ENCODE data around the gene EFTUD2. TPM values are rescaled to one million over a fixed set of nuclear protein-coding genes. Genes with fewer than 3 reads are reported as not detected.

The EFTUD2 gene
- total and polyA plus RNA-seq, 2 of the 8 experiments (the other 6 are each of a cell fraction or from before 2014, with no cell fraction given): 118 to 195 TPM

DNA sequence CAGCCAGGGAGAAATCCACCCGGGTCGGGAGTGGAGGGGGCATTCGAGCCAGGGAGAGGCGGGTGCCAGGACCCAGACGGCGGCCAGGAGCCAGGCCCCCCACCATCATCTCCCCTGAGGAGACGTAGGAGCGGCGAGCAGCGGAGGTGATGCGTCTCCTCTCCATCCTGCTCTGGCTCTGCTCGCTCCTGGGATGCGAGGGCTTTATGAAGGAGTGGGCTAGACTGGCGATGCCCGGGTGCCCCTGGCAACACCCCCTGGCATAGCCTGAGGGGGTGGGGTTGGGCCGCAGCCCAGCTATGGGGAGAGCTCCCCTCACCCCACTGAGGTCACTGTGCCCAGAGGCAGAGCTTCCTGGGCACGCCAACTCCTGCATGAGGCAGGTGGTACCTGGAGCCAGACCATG lies 16.1 kb upstream of the EFTUD2 start, which contains the start of gene GFAP:
Gene GFAP, minus strand, starts transcription at position 180 of the 406 bp plus-strand sequence. Its CDS starts 14 bp downstream, at position 166.
- Histone ChIP-seq H3K79me2 (ENCODE audit: control insufficient read depth in 1 of 2, insufficient read depth in 2 of 2, low read length in 2 of 2) (no peaks in the 10 kb centered on the region), H3K27me3 (replicated peaks in 1 of 4; ENCODE audit: control insufficient read depth in 3 of 4, extremely low read depth in 1 of 4, insufficient read depth in 3 of 4, low read length in 3 of 4) (peaks cover 0 to 21% (median 14%) of the 10 kb centered on the region in 4 experiments; a peak in 6 of 7 replicates), H4K20me1 (replicated peaks in 1 of 2; ENCODE audit: control insufficient read depth in 1 of 2, insufficient read depth in 2 of 2, low read length in 2 of 2) (no peaks in the 10 kb centered on the region), H3K18ac (ENCODE audit: extremely low read depth, low read length) (no peak within 1 kb of the TSS), H3K9ac (replicated peaks in 1 of 4; ENCODE audit: extremely low read depth in 1 of 4, low read depth in 3 of 4, low read length in 3 of 4) (no peak within 1 kb of the TSS), H3K56ac (replicated peaks; ENCODE audit: insufficient read length, low read depth, low read length) (no peak within 1 kb of the TSS), H3K4ac (replicated peaks; ENCODE audit: insufficient read length, low read depth, low read length) (no peak within 1 kb of the TSS), H2BK20ac (ENCODE audit: low read length) (no peak within 1 kb of the TSS), H2AFZ (ENCODE audit: low read length) (no peak within 1 kb of the TSS), H2BK12ac (ENCODE audit: low read depth, low read length) (0 out of 2 replicates have a peak within 1 kb of the TSS, but pooled peaks have one; percentile 84), H3K4me2 (ENCODE audit: insufficient read depth in 1 of 2, low read depth in 2 of 2, low read length in 2 of 2) (no peak within 1 kb of the TSS), H2AK5ac (ENCODE audit: low read depth, low read length) (no peak within 1 kb of the TSS), H4K91ac (replicated peaks; ENCODE audit: insufficient read length, low read length) (no peak within 1 kb of the TSS), H3K4me1 (replicated peaks in 1 of 4; ENCODE audit: control insufficient read depth in 3 of 4, insufficient read depth in 4 of 4, low read length in 3 of 4) (peaks cover 0 to 7% (median 6%) of the 10 kb centered on the region in 4 experiments; a peak in 5 of 7 replicates), H2BK120ac (replicated peaks; ENCODE audit: low read depth, low read length) (no peak within 1 kb of the TSS), H4K8ac (ENCODE audit: extremely low read depth, insufficient read depth, low read length) (no peak within 1 kb of the TSS; the same call in 1 of the 2 replicates), H2BK5ac (ENCODE audit: low read depth, low read length) (no peak within 1 kb of the TSS), H4K5ac (ENCODE audit: insufficient read length, low read depth, low read length) (no peak within 1 kb of the TSS), H3K79me1 (ENCODE audit: low read depth, low read length) (no peaks in the 10 kb centered on the region), H3K14ac (ENCODE audit: insufficient read length) (no peak within 1 kb of the TSS), H3K23ac (ENCODE audit: insufficient read length) (no peak within 1 kb of the TSS), H3K9me3 (ENCODE audit: insufficient read depth in 2 of 2, low read depth in 1 of 2, low read length in 1 of 2) (no peaks in the 10 kb centered on the region), H3K23me2 (ENCODE audit: low read depth, low read length) (peaks cover 6% of the 10 kb centered on the region), H3K4me3 (ENCODE audit: extremely low read depth in 1 of 4, insufficient read depth in 2 of 4, low read depth in 3 of 4, low read length in 4 of 4) (no peak within 1 kb of the TSS), H3K36me3 (ENCODE audit: control insufficient read depth in 2 of 4, insufficient read depth in 4 of 4, low read length in 3 of 4) (no peaks in the 10 kb centered on the region), H2BK15ac (ENCODE audit: low read length) (no peak within 1 kb of the TSS), H3K27ac (ENCODE audit: low read depth, low read length) (no peak within 1 kb of the TSS)
- ChIA-PET CTCF (ENCODE audit: partially characterized antibody) (interaction anchor here (0.6 to 3.6 kb wide), 6 partner anchors 13 to 339 kb away, joined by 3 to 29 read pairs (median 3); no protein-coding TSS in a partner anchor), POLR2A (ENCODE audit: partially characterized antibody) (no interaction called here)
- DNase-seq (ENCODE audit: low read depth in 1 of 2, low spot score in 2 of 2): no peak
- 83% methylated on average over 15 of the region's 17 CpGs; no CpG with 5 or more reads in 1 of the 2 experiments for WGBS, 2 experiments (ENCODE audit: extremely low coverage in 1 of 2, insufficient coverage in 1 of 2, insufficient read length in 1 of 2, insufficient replicate concordance in 2 of 2, low coverage in 1 of 2, low lambda C conversion rate in 2 of 2, missing lambda C conversion rate in 1 of 2)
- FAIRE-seq: no peak
- TF ChIP-seq POLR2AphosphoS5 (IDR thresholded peaks at IDR 0.05; ENCODE audit: low read depth, low read length) (no peak), BRCA1 (IDR thresholded peaks at IDR 0.05; ENCODE audit: low read depth, low read length) (no peak), RAD21 (IDR thresholded peaks at IDR 0.05 in 1 of 2, conservative IDR thresholded peaks at IDR 0.05 in 1 of 2; ENCODE audit: low read depth in 2 of 2, low read length in 2 of 2) (no peak), HDAC6 (IDR thresholded peaks at IDR 0.05; ENCODE audit: low read depth, low read length) (no peak), NRF1 (IDR thresholded peaks at IDR 0.05; ENCODE audit: low read depth, low read length) (no peak), NANOG (IDR thresholded peaks at IDR 0.05; ENCODE audit: insufficient read depth, low read depth, low read length, poor library complexity, severe bottlenecking) (no peak)
